PFSK-1 (cell line): ENCODE results near the gene BCAS3.

Source experiments
- FOXP2 ChIP-seq: optimal IDR thresholded peaks from 2 replicates; pipeline ENCODE3; 2011; ENCODE audit warnings: borderline replicate concordance, control low read depth, inconsistent platforms; ENCODE audit not compliant: insufficient read depth; ENCODE audit errors: extremely low read length, extremely low read depth
- POLR2AphosphoS5 ChIP-seq: IDR thresholded peaks from 2 replicates; pipeline ENCODE4 v1.6.1; 2012; ENCODE audit warnings: low read depth, mild to moderate bottlenecking, control low read depth, low read length, moderate library complexity
- REST ChIP-seq, 2 experiments: IDR thresholded peaks; 2 replicates each; pipeline versions ENCODE4 v1.6.1 to v1.8.0; 2011 to 2012; ENCODE audit warnings: low read depth in 2 of 2, low read length in 2 of 2, control low read depth in 1 of 2, inconsistent platforms in 1 of 2, mild to moderate bottlenecking in 1 of 2, moderate library complexity in 1 of 2; ENCODE audit not compliant: insufficient read depth in 1 of 2
- SIN3A ChIP-seq: IDR thresholded peaks from 2 replicates; pipeline ENCODE4 v1.6.1; 2012; ENCODE audit warnings: mild to moderate bottlenecking, low read length, moderate library complexity, borderline replicate concordance; ENCODE audit not compliant: insufficient read depth
- TAF1 ChIP-seq: IDR thresholded peaks from 2 replicates; pipeline ENCODE4 v1.6.1; 2012; ENCODE audit warnings: low read length, control low read depth, borderline replicate concordance; ENCODE audit not compliant: insufficient read depth

The BCAS3 gene

GRCh38 chr17:61363601-61364462, 686.2 kb downstream of the BCAS3 start:
- TF ChIP-seq REST (IDR thresholded peaks at IDR 0.05; ENCODE audit: insufficient read depth in 1 of 2, low read depth in 2 of 2, low read length in 2 of 2) (no peak), POLR2AphosphoS5 (no peak), FOXP2 (no peak), SIN3A (no peak), TAF1 (no peak)

- no peak for TF ChIP-seq TAF1
- TF ChIP-seq FOXP2: no peak
- no peak for TF ChIP-seq REST (IDR thresholded peaks at IDR 0.05; ENCODE audit: insufficient read depth in 1 of 2, low read depth in 2 of 2, low read length in 2 of 2)
- no peak for TF ChIP-seq SIN3A
- TF ChIP-seq POLR2AphosphoS5: no peak
These were observed 686.8 kb downstream of the BCAS3 start for GRCh38 chr17:61364463-61364846.

- TF ChIP-seq TAF1 (no peak), FOXP2 (no peak), SIN3A (no peak), POLR2AphosphoS5 (no peak), REST (IDR thresholded peaks at IDR 0.05; ENCODE audit: insufficient read depth in 1 of 2, low read depth in 2 of 2, low read length in 2 of 2) (no peak)
These were observed 688.5 kb downstream of the BCAS3 start for GRCh38 chr17:61366076-61366714.

- TF ChIP-seq TAF1 (no peak), POLR2AphosphoS5 (no peak)
These were observed 689.2 kb downstream of the BCAS3 start for GRCh38 chr17:61366715-61367413.

GRCh38 chr17:61368049-61368831, 690.6 kb downstream of the BCAS3 start:
- TF ChIP-seq REST (IDR thresholded peaks at IDR 0.05; ENCODE audit: insufficient read depth in 1 of 2, low read depth in 2 of 2, low read length in 2 of 2): no peak
- TF ChIP-seq TAF1: no peak
- TF ChIP-seq FOXP2: no peak
- no peak for TF ChIP-seq SIN3A
- no peak for TF ChIP-seq POLR2AphosphoS5
